Measurements from ENCODE around the gene RANBP9. TPM values are rescaled to one million over a fixed set of nuclear protein-coding genes. Genes with fewer than 3 reads are reported as not detected.

The RANBP9 gene
- total RNA-seq, result 33.2 TPM
- long read RNA-seq, transcript RANBP9-201 (14 exons, 3,113 nt), result major isoform, 27 of 37 reads
- long read RNA-seq, partial matches to known transcripts, result 3 of 37 reads
- long read RNA-seq, other reads (novel, unspliced or antisense), result 7 of 37 reads

DNA sequence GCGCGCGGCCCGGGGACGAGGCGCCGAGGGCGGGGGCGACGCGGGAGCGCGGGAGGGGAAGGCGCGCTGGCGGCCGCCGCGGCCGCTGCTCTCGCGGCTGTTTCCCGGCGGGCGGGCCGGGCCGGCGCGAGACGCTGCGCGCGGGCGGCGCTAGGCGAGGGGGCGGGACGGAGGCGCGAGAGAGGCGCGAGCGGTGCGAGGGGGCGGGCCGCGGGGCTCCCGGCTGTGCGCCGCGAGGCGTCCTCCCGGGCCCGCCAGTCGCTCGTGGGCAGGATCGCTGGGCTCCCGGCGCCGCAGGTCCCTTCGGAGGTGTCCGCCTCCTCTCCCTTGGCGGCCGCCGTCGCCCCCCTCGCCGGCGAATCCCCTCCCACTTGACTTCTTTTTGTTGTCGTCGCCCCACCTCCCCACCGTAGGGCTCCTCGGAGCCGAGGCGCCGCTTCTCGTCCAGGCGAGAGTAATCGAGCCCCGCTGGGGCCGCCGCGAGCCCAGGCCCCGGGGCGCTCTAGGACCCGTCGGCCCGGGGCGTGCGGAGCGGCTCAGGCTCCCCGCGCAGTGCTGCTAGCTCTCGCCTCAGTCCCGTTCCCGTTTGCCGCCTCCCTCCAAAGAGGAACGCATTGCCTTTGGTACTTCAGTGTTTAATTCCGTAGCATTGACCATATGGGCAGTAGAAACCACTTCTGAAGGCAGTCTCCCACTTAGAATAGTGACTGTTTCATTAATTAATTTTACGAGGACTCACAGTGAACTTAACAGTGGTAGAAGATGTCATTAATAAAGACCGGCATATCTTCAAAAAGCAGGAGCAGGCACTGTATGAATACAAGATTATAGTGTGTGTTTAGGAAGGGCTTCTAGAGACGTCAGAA lies at the start of gene RANBP9:
Gene RANBP9, minus strand, starts transcription at position 103 of the 866 bp plus-strand sequence. CDS start 330 bp downstream, outside the sequence.
- Histone ChIP-seq H3K9me3 (replicated peaks) (no peaks in the 10 kb centered on the region), H3K36me3 (no peaks in the 10 kb centered on the region), H3K4me1 (peaks cover 49% of the 10 kb centered on the region), H3K27me3 (ENCODE audit: low read depth) (no peaks in the 10 kb centered on the region), H3K4me3 (peak within 1 kb of the TSS; percentile 92), H3K27ac (replicated peaks) (peak within 1 kb of the TSS; percentile 92)
- intact Hi-C loops (cut with micrococcal nuclease), result no loop called here
- peak; percentile 89 for DNase-seq
- no peak for TF ChIP-seq CTCF (IDR thresholded peaks at IDR 0.05; ENCODE audit: borderline replicate concordance)

DNA sequence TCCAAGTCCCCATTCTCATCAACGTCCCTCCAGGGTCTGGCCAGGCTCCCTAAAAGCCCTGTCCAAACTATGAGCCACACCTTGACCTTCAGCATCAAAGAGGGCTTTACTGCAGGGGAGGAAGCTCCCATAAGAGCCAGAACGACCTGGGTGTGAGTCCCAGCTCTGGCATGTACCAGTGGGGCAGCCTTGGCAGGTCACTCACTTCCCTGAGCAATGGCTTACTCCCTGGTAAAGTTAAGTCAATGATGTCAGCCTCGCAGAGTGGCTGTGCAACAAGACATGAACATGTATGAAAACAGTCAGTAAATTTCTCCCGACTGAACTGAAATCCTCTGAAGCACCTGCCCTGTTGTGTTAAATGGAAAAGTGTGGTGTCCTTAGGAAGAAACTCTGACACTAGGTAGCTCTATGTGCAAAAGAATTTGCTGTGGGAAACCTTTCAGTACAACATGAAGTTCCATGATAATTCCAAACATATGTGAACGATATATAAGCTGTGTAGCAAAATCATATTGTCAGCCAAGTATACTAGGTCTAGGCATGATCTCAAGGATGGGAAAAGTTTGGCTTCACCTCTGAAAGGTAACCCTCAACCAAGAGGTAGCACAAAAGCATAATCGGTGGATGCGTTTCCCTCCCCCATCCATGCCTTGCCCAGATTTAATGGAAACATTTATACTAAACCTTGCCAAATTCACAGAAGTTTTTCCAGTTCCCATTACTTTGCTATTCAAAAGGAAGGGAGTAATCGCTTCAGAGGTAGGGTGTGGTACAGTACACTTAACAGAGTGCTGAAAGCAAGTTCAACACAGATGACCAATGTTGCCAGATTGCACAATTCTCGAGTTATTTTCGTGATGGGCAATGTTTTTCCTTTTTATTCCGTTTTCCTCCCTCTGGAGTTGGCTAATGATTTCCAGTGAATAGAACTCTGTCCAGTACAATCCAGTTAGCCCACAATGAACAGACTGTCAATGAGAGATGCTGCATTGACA lies 49.0 kb upstream of the RANBP9 start:
- H3K36me3 ChIP-seq, result no peaks in the 10 kb centered on the region
- TF ChIP-seq CTCF (IDR thresholded peaks at IDR 0.05; ENCODE audit: borderline replicate concordance), result no peak
- no peaks in the 10 kb centered on the region for H3K27me3 ChIP-seq (ENCODE audit: low read depth)
- H3K27ac ChIP-seq (replicated peaks), result peak overlapping the region; percentile 58
- no peak for DNase-seq
- H3K4me1 ChIP-seq, result peaks cover 12% of the 10 kb centered on the region
- H3K4me3 ChIP-seq, result no peak overlapping the region
- intact Hi-C loops (cut with micrococcal nuclease), result no loop called here
- H3K9me3 ChIP-seq (replicated peaks), result peaks cover 9% of the 10 kb centered on the region

- no peaks in the 10 kb centered on the region for H3K36me3 ChIP-seq
- DNase-seq, result no peak
- H3K9me3 ChIP-seq (replicated peaks), result peaks cover 3% of the 10 kb centered on the region
- H3K4me1 ChIP-seq, result peaks cover 15% of the 10 kb centered on the region
- no peak overlapping the region for H3K27ac ChIP-seq (replicated peaks)
- TF ChIP-seq CTCF (IDR thresholded peaks at IDR 0.05; ENCODE audit: borderline replicate concordance), result no peak
- H3K4me3 ChIP-seq, result no peak overlapping the region
- intact Hi-C loops (cut with micrococcal nuclease), result no loop called here
- no peaks in the 10 kb centered on the region for H3K27me3 ChIP-seq (ENCODE audit: low read depth)
Observed at GRCh38 chr6:13759025-13759424, 47.4 kb upstream of the RANBP9 start.

DNA sequence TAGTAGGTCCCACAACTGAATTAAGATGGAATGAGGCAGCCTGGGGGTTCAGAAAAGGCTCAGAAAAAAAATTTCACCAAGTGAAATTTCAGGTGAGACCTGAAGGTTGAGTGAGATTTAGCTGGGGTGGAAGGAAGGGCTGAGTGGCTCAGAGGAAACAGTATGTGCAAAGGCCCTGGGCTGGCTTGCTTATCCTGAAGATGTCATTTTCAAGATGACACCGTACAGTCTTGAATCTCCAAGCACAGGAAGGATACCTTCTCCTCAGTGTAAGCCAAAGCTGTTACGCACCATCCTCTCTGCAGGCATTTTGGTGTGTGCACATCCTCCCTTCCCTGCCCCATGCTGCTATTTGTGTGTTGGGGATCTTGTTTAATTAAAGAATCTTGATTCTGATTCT lies 43.0 kb upstream of the RANBP9 start:
- DNase-seq, result no peak
- Histone ChIP-seq H3K9me3 (replicated peaks) (no peaks in the 10 kb centered on the region), H3K36me3 (no peaks in the 10 kb centered on the region), H3K27me3 (ENCODE audit: low read depth) (no peaks in the 10 kb centered on the region), H3K4me3 (no peak overlapping the region), H3K4me1 (peaks cover 3% of the 10 kb centered on the region), H3K27ac (replicated peaks) (no peak overlapping the region)
- no peak for TF ChIP-seq CTCF (IDR thresholded peaks at IDR 0.05; ENCODE audit: borderline replicate concordance)
- intact Hi-C loops (cut with micrococcal nuclease), result no loop called here

DNA sequence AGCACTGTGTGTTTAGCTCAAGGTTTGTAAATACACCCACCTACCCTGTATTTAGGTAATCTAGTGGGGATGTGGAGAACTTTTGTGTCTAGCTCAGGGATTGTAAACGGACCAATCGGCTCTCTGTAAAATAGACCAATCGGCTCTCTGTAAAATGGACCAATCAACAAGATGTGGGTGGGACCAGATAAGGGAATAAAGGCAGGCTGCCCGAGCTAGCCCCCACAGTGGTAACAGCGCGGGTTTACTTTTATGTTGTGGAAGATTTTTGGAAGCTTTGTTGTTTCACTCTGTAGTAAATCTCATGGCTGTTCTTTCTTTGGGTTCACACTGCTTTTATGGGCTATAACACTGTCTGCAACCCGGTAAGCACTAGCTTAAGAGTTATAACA lies 32.1 kb upstream of the RANBP9 start:
- no peak overlapping the region for H3K27ac ChIP-seq (replicated peaks)
- H3K27me3 ChIP-seq (ENCODE audit: low read depth), result no peaks in the 10 kb centered on the region
- H3K9me3 ChIP-seq (replicated peaks), result no peaks in the 10 kb centered on the region
- H3K4me3 ChIP-seq, result no peak overlapping the region
- H3K4me1 ChIP-seq, result no peaks in the 10 kb centered on the region
- no peak for DNase-seq
- H3K36me3 ChIP-seq, result no peaks in the 10 kb centered on the region
- intact Hi-C loops (cut with micrococcal nuclease), result no loop called here
- no peak for TF ChIP-seq CTCF (IDR thresholded peaks at IDR 0.05; ENCODE audit: borderline replicate concordance)
